A673 (cell line): Measurements from ENCODE around the gene ALPI. TPM values are rescaled to one million over a fixed set of nuclear protein-coding genes. Genes with fewer than 3 reads are reported as not detected.
"Not testable (repeated sequence)": the region's sequence is repeated elsewhere in the genome, so short reads cannot be mapped to it uniquely, and the experiment has no call there.

Experiments used
- Bru-seq: library from RNA; stranded (reverse); fragments of 400-500 nt; gene quantifications from one replicate; lab custom pipeline; 2021; lab: Mats Ljungman, UMichigan
- BruChase-seq, 2 experiments: library from RNA; stranded (reverse); fragments of 400-500 nt; gene quantifications; one replicate each; lab custom pipeline; 2021; lab: Mats Ljungman, UMichigan
- BruUV-seq: library from RNA; stranded (reverse); fragments of 400-500 nt; replicated peaks from 2 replicates; lab custom pipeline; 2021; lab: Mats Ljungman, UMichigan
- CTCF ChIA-PET: fragments of 300-600 bp; sonication (Branson Sonifier 250); formaldehyde crosslinking; loops from one replicate; lab custom pipeline; 2022; ENCODE audit warnings: antibody characterized with exemption; lab: Charles Lee
- POLR2A ChIA-PET: fragments of 300-600 bp; sonication (Branson Sonifier 250); formaldehyde crosslinking; loops from one replicate; lab custom pipeline; 2022; ENCODE audit warnings: antibody characterized with exemption; ENCODE audit not compliant: low non-redundant PET; lab: Charles Lee
- DNase-seq: peaks from one replicate; pipeline ENCODE4 v3.0.0-alpha.2; 2015; ENCODE audit warnings: low spot score
- H3K27ac ChIP-seq: fragments of 200-600 bp; sonication (generic); 2 replicates; pipeline ENCODE4 v1.5.1; 2016; ENCODE audit warnings: mixed run types, low read depth, mild to moderate bottlenecking, mixed read lengths, antibody characterized with exemption, low read length; ENCODE audit not compliant: poor library complexity, severe bottlenecking
- H3K27me3 ChIP-seq: fragments of 200-600 bp; sonication (generic); replicated peaks from 2 replicates; pipeline ENCODE4 v1.6.1; 2017; ENCODE audit warnings: mixed run types, low read depth, mild to moderate bottlenecking, mixed read lengths, antibody characterized with exemption, low read length; ENCODE audit not compliant: insufficient read depth, poor library complexity
- H3K36me3 ChIP-seq: fragments of 200-600 bp; sonication (generic); 2 replicates; pipeline ENCODE4 v1.6.1; 2016; ENCODE audit warnings: mixed run types, mild to moderate bottlenecking, mixed read lengths, antibody characterized with exemption, low read length; ENCODE audit not compliant: insufficient read depth, poor library complexity, severe bottlenecking
- H3K4me1 ChIP-seq: fragments of 200-600 bp; sonication (generic); 2 replicates; pipeline ENCODE4 v1.6.1; 2017; ENCODE audit warnings: mixed run types, mild to moderate bottlenecking, mixed read lengths, antibody characterized with exemption, low read length; ENCODE audit not compliant: insufficient read depth, poor library complexity, severe bottlenecking
- H3K4me3 ChIP-seq: fragments of 200-600 bp; sonication (generic); 2 replicates; pipeline ENCODE4 v1.5.1; 2016; ENCODE audit warnings: low read depth, mixed run types, mild to moderate bottlenecking, mixed read lengths, low read length; ENCODE audit not compliant: poor library complexity, severe bottlenecking
- H3K9me3 ChIP-seq: fragments of 200-600 bp; sonication (generic); 2 replicates; pipeline ENCODE4 v1.6.1; 2016; ENCODE audit warnings: mixed run types, low read depth, mild to moderate bottlenecking, mixed read lengths, antibody characterized with exemption, low read length; ENCODE audit not compliant: poor library complexity, severe bottlenecking
- EZH2 ChIP-seq: fragments of 200-600 bp; sonication (generic); IDR thresholded peaks from 2 replicates; pipeline ENCODE4 v1.6.1; 2017; ENCODE audit warnings: borderline replicate concordance, low read depth, mild to moderate bottlenecking, mixed read lengths, antibody characterized with exemption, low read length; ENCODE audit not compliant: poor library complexity, severe bottlenecking
- intact Hi-C: fragments of 100-400 bp; cut with micrococcal nuclease; formaldehyde crosslinking; loops from one replicate; pipeline ENCODE4 v1.10.0; 2022; ENCODE audit not compliant: unreplicated experiment
- long read RNA-seq: library from polyadenylated mRNA; stranded (forward); transcript quantifications from one replicate; pipeline ENCODE4 v2.0.0, GENCODE V29; 2022
- total RNA-seq: library from RNA; stranded (reverse); gene quantifications from 2 replicates; pipeline ENCODE4 v1.2.3, GENCODE V29; 2021
- TF ChIP-seq, protein P1 (sequence below): fragments of 300-800, 200-600 bp; sonication (generic); conservative IDR thresholded peaks from 2 replicates; pipeline ENCODE4 v1.5.1; 2017; ENCODE audit warnings: low read depth, mild to moderate bottlenecking, antibody characterized with exemption, low read length, moderate library complexity, mixed read lengths

The ALPI gene
- not detected in 2 replicates for total RNA-seq
- not detected for Bru-seq, nascent RNA
- BruChase-seq, experiment 1, labeled RNA remaining after a 2-hour chase: not detected
- BruChase-seq, experiment 2, labeled RNA remaining after a 6-hour chase: not detected
- long read RNA-seq: 0 reads

DNA sequence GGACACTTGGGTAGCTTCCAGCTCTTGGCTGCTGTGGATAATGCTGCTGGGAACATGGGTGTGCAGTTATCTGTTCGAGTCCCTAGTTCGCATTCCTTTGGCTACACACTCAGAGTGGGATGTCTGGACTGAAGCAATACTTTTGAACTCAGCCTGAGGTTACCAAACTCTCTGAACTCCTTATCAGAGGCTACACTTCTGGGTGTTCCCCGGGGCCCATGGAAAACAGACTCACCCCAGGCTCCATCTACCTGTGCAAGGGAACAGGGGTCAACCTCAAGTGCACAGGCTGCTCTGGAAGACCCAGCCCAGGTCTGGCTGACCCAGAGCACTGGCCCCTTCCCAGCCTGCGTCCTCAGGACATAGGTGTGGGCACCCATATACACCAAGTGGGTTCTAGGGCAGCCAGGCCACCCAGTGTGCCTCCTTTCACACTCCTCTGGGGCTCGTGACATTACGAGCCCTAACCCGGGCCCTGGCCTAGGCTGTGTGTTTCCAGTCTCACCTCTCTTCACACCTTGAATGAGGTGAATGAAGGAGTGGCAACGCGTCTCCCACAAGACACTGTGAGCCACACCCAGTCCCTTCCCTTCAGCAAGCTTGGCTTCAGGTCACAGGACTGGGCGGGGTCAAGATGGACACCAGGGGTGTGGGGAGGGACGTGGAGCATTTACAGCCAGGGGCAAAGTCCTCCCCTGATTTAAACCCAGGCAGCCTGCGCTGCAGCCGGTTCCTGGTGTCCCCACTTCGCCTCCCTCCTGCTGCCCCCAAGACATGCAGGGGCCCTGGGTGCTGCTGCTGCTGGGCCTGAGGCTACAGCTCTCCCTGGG lies at the start of gene ALPI:
TSS of gene ALPI (plus strand) at position 728 of the 830 bp plus-strand sequence. CDS start at position 775, 47 bp downstream.
- intact Hi-C loops: no loop called here
- H3K9me3 ChIP-seq: no peaks in the 10 kb centered on the region
- ChIA-PET POLR2A (no interaction called here), CTCF (no interaction called here)
- DNase-seq: no peak
- TF ChIP-seq EZH2: no peak
- TF ChIP-seq, protein P1, sequence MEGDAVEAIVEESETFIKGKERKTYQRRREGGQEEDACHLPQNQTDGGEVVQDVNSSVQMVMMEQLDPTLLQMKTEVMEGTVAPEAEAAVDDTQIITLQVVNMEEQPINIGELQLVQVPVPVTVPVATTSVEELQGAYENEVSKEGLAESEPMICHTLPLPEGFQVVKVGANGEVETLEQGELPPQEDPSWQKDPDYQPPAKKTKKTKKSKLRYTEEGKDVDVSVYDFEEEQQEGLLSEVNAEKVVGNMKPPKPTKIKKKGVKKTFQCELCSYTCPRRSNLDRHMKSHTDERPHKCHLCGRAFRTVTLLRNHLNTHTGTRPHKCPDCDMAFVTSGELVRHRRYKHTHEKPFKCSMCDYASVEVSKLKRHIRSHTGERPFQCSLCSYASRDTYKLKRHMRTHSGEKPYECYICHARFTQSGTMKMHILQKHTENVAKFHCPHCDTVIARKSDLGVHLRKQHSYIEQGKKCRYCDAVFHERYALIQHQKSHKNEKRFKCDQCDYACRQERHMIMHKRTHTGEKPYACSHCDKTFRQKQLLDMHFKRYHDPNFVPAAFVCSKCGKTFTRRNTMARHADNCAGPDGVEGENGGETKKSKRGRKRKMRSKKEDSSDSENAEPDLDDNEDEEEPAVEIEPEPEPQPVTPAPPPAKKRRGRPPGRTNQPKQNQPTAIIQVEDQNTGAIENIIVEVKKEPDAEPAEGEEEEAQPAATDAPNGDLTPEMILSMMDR: no peak
- no TSS peak for BruUV-seq
- H3K36me3 ChIP-seq: no peaks in the 10 kb centered on the region
- H3K27ac ChIP-seq: no peak within 1 kb of the TSS
- peaks cover 22% of the 10 kb centered on the region for H3K27me3 ChIP-seq
- no peak within 1 kb of the TSS for H3K4me3 ChIP-seq
- H3K4me1 ChIP-seq: no peaks in the 10 kb centered on the region

DNA sequence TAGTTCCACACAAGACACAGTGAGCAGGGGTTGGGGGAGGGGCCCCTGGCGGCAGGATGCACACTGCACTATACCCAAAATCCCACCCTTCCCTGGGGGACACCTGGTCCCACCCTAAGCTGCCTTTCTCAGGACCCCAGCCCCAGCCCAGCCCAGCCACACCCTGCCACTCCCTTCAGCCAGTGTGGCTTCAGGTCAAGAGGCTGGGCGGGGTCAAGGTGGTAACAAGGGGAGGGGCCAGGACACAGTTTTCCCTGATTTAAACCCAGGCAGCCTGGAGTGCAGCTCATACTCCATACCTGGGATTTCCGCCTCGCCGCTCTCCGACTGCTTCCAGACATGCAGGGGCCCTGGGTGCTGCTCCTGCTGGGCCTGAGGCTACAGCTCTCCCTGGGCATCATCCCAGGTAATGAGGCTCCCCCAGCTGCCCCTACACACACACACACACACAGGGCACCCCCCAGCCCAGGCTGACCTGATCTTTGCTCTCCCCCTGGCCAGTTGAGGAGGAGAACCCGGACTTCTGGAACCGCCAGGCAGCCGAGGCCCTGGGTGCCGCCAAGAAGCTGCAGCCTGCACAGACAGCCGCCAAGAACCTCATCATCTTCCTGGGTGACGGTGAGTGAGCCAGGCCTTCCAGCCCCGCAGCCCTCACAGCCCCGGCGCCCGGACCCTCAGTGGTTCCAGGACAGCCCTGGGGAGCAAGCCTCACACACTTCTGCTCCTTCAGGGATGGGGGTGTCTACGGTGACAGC lies 49.2 kb upstream of the ALPI start, which contains the start of gene ALPG:
TSS of gene ALPG (plus strand) at position 289 of the 755 bp plus-strand sequence. CDS start at position 340, 51 bp downstream.
- POLR2A ChIA-PET: no interaction called here
- no TSS peak for BruUV-seq
- Histone ChIP-seq H3K27me3 (peaks cover 5% of the 10 kb centered on the region), H3K4me1 (no peaks in the 10 kb centered on the region), H3K27ac (no peak within 1 kb of the TSS), H3K36me3 (no peaks in the 10 kb centered on the region), H3K4me3 (no peak within 1 kb of the TSS), H3K9me3 (no peaks in the 10 kb centered on the region)
- CTCF ChIA-PET: no interaction called here
- TF ChIP-seq, protein P1: no peak
- no peak for TF ChIP-seq EZH2
- no peak for DNase-seq
- intact Hi-C loops: no loop called here

DNA sequence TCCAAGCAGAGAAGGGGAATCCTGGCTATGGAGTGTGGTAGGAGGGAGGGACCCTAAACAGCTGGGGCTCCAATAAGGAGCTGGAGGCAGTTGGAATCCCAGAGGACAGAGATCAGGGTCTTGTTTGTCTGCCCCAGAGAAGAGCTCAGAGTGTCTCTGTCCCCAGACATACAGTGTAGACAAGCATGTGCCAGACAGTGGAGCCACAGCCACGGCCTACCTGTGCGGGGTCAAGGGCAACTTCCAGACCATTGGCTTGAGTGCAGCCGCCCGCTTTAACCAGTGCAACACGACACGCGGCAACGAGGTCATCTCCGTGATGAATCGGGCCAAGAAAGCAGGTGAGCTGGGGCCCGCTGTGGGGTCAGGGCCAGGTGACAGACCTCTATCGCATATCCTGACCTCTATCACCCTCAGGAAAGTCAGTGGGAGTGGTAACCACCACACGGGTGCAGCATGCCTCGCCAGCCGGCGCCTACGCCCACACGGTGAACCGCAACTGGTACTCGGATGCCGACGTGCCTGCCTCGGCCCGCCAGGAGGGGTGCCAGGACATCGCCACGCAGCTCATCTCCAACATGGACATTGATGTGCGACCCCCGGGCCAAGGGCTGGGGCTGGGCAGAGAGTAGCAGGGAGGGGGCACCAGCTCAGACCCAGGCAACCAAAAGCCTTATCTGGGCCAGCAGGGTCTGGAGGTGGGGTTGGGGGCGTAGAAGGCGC lies 48.4 kb upstream of the ALPI start:
- BruUV-seq, POLR2A ChIA-PET, H3K27ac ChIP-seq, DNase-seq, intact Hi-C loops, H3K4me1 ChIP-seq, CTCF ChIA-PET, H3K36me3 ChIP-seq, H3K9me3 ChIP-seq, H3K4me3 ChIP-seq: not testable (repeated sequence)
- H3K27me3 ChIP-seq: peaks cover 13% of the 10 kb centered on the region

DNA sequence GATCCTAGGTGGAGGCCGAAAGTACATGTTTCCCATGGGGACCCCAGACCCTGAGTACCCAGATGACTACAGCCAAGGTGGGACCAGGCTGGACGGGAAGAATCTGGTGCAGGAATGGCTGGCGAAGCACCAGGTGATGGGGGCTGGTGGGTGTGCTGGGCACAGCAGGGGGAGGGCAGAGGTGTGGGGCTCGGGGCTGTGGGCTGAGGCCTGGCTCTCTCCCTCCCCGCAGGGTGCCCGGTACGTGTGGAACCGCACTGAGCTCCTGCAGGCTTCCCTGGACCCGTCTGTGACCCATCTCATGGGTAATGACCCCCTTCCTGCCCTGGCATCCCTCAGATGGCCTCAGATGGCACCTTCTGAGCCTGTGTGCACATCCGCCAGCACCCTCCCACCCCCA lies 47.7 kb upstream of the ALPI start:
- BruUV-seq, POLR2A ChIA-PET, CTCF ChIA-PET, H3K27ac ChIP-seq, DNase-seq, H3K36me3 ChIP-seq, H3K4me1 ChIP-seq, H3K4me3 ChIP-seq, H3K9me3 ChIP-seq, intact Hi-C loops: not testable (repeated sequence)
- H3K27me3 ChIP-seq: peaks cover 19% of the 10 kb centered on the region

DNA sequence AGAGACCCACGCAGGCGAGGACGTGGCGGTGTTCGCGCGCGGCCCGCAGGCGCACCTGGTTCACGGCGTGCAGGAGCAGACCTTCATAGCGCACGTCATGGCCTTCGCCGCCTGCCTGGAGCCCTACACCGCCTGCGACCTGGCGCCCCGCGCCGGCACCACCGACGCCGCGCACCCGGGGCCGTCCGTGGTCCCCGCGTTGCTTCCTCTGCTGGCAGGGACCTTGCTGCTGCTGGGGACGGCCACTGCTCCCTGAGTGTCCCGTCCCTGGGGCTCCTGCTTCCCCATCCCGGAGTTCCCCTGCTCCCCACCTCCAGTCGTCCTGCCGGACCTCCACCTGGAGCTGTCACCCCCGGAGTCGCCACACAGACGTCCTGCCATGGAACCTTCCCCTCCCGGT lies 46.3 kb upstream of the ALPI start:
- BruUV-seq, intact Hi-C loops, DNase-seq, H3K4me1 ChIP-seq, H3K4me3 ChIP-seq, CTCF ChIA-PET, POLR2A ChIA-PET, H3K9me3 ChIP-seq, H3K36me3 ChIP-seq, H3K27ac ChIP-seq: not testable (repeated sequence)
- H3K27me3 ChIP-seq: peaks cover 28% of the 10 kb centered on the region
